H1 (cell line): Measurements from ENCODE around the gene DIPK1B. TPM values are rescaled to one million over a fixed set of nuclear protein-coding genes. Genes with fewer than 3 reads are reported as not detected.
A peak's percentile ranks its signal among the peaks of the same experiment; 100 is the strongest.

ENCODE experiments used
- CTCF ChIA-PET: fragments of 300-600 bp; sonication (Branson Sonifier 250); formaldehyde crosslinking; loops from one replicate; lab custom pipeline; 2021; ENCODE audit not compliant: partially characterized antibody; lab: Charles Lee
- POLR2A ChIA-PET: fragments of 300-600 bp; sonication (Branson Sonifier 250); formaldehyde crosslinking; loops from one replicate; lab custom pipeline; 2021; ENCODE audit warnings: inconsistent platforms; ENCODE audit not compliant: partially characterized antibody; lab: Charles Lee
- DNase-seq, 2 experiments: peaks; one replicate each; pipeline versions ENCODE4 v3.0.0 to v3.0.0-alpha.2; 2010 to 2022; ENCODE audit warnings: low spot score in 2 of 2, low read depth in 1 of 2, mixed read lengths in 1 of 2
- FAIRE-seq: peaks from 2 replicates; lab custom pipeline; 2011; peaks lifted over from hg19 to GRCh38; lab: Jason Lieb, UNC
- H2AFZ ChIP-seq: 2 replicates; pipeline ENCODE4 v1.8.1; 2012; ENCODE audit warnings: low read length, inconsistent platforms
- H2AK5ac ChIP-seq: 2 replicates; pipeline ENCODE4 v1.6.1; 2013; ENCODE audit warnings: low read depth, low read length
- H2BK120ac ChIP-seq: replicated peaks from 2 replicates; pipeline ENCODE3; 2013; ENCODE audit warnings: low read depth, low read length, inconsistent platforms
- H2BK12ac ChIP-seq: 2 replicates; pipeline ENCODE4 v1.6.1; 2013; ENCODE audit warnings: low read depth, low read length
- H2BK15ac ChIP-seq: 2 replicates; pipeline ENCODE4 v1.6.1; 2013; ENCODE audit warnings: low read length
- H2BK20ac ChIP-seq: 2 replicates; pipeline ENCODE4 v1.6.1; 2013; ENCODE audit warnings: low read length
- H2BK5ac ChIP-seq: 2 replicates; pipeline ENCODE4 v1.6.1; 2013; ENCODE audit warnings: low read depth, low read length
- H3K14ac ChIP-seq: 2 replicates; pipeline ENCODE4 v1.6.1; 2013; ENCODE audit warnings: inconsistent platforms; ENCODE audit not compliant: insufficient read length
- H3K18ac ChIP-seq: 2 replicates; pipeline ENCODE4 v1.6.1; 2013; ENCODE audit warnings: low read length; ENCODE audit errors: extremely low read depth
- H3K23ac ChIP-seq: 2 replicates; pipeline ENCODE4 v1.6.1; 2013; ENCODE audit warnings: inconsistent platforms; ENCODE audit not compliant: insufficient read length
- H3K23me2 ChIP-seq: 2 replicates; pipeline ENCODE4 v1.6.1; 2013; ENCODE audit warnings: low read depth, low read length
- H3K27ac ChIP-seq: 2 replicates; pipeline ENCODE4 v1.6.1; 2011; ENCODE audit warnings: low read depth, low read length, inconsistent platforms
- H3K27me3 ChIP-seq, 4 experiments: replicated peaks in 1 of 4; 1 replicate in 1 of 4; 2 replicates in 3 of 4; pipeline versions ENCODE4 v1.6.1 to v1.8.1; 2011 to 2013; ENCODE audit warnings: low read length in 3 of 4, mild to moderate bottlenecking in 3 of 4, inconsistent platforms in 2 of 4, mixed read lengths in 2 of 4, moderate library complexity in 1 of 4; ENCODE audit not compliant: control insufficient read depth in 3 of 4, insufficient read depth in 3 of 4; ENCODE audit errors: extremely low read depth in 1 of 4
- H3K36me3 ChIP-seq, 4 experiments: 2 replicates each; pipeline versions ENCODE4 v1.6.1 to v1.8.1; 2011 to 2013; ENCODE audit warnings: mild to moderate bottlenecking in 4 of 4, low read length in 3 of 4, moderate library complexity in 2 of 4, control low read depth in 1 of 4, inconsistent platforms in 1 of 4; ENCODE audit not compliant: insufficient read depth in 4 of 4, control insufficient read depth in 2 of 4
- H3K4ac ChIP-seq: replicated peaks from 2 replicates; pipeline ENCODE3; 2013; ENCODE audit warnings: low read length, low read depth, mixed read lengths, inconsistent platforms; ENCODE audit not compliant: insufficient read length
- H3K4me1 ChIP-seq, 4 experiments: replicated peaks in 1 of 4; 1 replicate in 1 of 4; 2 replicates in 3 of 4; pipeline versions ENCODE4 v1.6.1 to v1.8.1; 2011 to 2013; ENCODE audit warnings: low read length in 3 of 4, inconsistent platforms in 2 of 4, mixed read lengths in 1 of 4; ENCODE audit not compliant: insufficient read depth in 4 of 4, control insufficient read depth in 3 of 4
- H3K4me2 ChIP-seq, 2 experiments: 2 replicates each; pipeline versions ENCODE4 v1.6.1 to v1.8.1; 2011 to 2013; ENCODE audit warnings: low read depth in 2 of 2, low read length in 2 of 2, control low read depth in 1 of 2, inconsistent platforms in 1 of 2, mild to moderate bottlenecking in 1 of 2; ENCODE audit not compliant: insufficient read depth in 1 of 2
- H3K4me3 ChIP-seq, 4 experiments: fragments of 200-600, 300-600 bp in 1 of 4; sonication (generic), shearing (Covaris generic), sonication (Bioruptor Twin) in 1 of 4; 2 replicates each; pipeline versions ENCODE4 v1.5.1 to v1.8.1; 2011 to 2016; ENCODE audit warnings: low read length in 4 of 4, low read depth in 3 of 4, control low read depth in 2 of 4, inconsistent platforms in 2 of 4, mild to moderate bottlenecking in 2 of 4, mixed read lengths in 1 of 4, moderate library complexity in 1 of 4; ENCODE audit not compliant: insufficient read depth in 2 of 4; ENCODE audit errors: extremely low read depth in 1 of 4
- H3K56ac ChIP-seq: replicated peaks from 2 replicates; pipeline ENCODE3; 2013; ENCODE audit warnings: low read depth, mild to moderate bottlenecking, mixed read lengths, low read length, inconsistent platforms; ENCODE audit not compliant: insufficient read length
- H3K79me1 ChIP-seq: 2 replicates; pipeline ENCODE4 v1.6.1; 2013; ENCODE audit warnings: low read depth, low read length, control low read depth
- H3K79me2 ChIP-seq, 2 experiments: 2 replicates each; pipeline versions ENCODE4 v1.6.1 to v1.8.1; 2012 to 2013; ENCODE audit warnings: low read length in 2 of 2, mild to moderate bottlenecking in 2 of 2, inconsistent platforms in 1 of 2; ENCODE audit not compliant: insufficient read depth in 2 of 2, control insufficient read depth in 1 of 2
- H3K9ac ChIP-seq, 4 experiments: replicated peaks in 1 of 4; 1 replicate in 1 of 4; 2 replicates in 3 of 4; pipeline versions ENCODE4 v1.6.1 to v1.8.1; 2011 to 2013; ENCODE audit warnings: low read depth in 3 of 4, low read length in 3 of 4, control low read depth in 2 of 4, mild to moderate bottlenecking in 2 of 4, moderate library complexity in 2 of 4, inconsistent platforms in 1 of 4; ENCODE audit errors: extremely low read depth in 1 of 4
- H3K9me3 ChIP-seq, 2 experiments: 2 replicates each; pipeline versions ENCODE4 v1.6.1 to v1.8.1; 2012 to 2013; ENCODE audit warnings: mild to moderate bottlenecking in 2 of 2, moderate library complexity in 2 of 2, control low read depth in 1 of 2, inconsistent platforms in 1 of 2, low read depth in 1 of 2, low read length in 1 of 2, mixed read lengths in 1 of 2; ENCODE audit not compliant: insufficient read depth in 2 of 2
- H4K20me1 ChIP-seq, 2 experiments: replicated peaks in 1 of 2; 2 replicates each; pipeline versions ENCODE3 to v1.8.1; 2011 to 2013; ENCODE audit warnings: inconsistent platforms in 2 of 2, low read length in 2 of 2, mild to moderate bottlenecking in 1 of 2; ENCODE audit not compliant: insufficient read depth in 2 of 2, control insufficient read depth in 1 of 2
- H4K5ac ChIP-seq: 2 replicates; pipeline ENCODE4 v1.6.1; 2013; ENCODE audit warnings: low read length, low read depth, mixed read lengths, inconsistent platforms; ENCODE audit not compliant: insufficient read length
- H4K8ac ChIP-seq: 2 replicates; pipeline ENCODE4 v1.8.0; 2013; ENCODE audit warnings: mild to moderate bottlenecking, moderate library complexity, low read length, inconsistent platforms; ENCODE audit not compliant: insufficient read depth; ENCODE audit errors: extremely low read depth
- H4K91ac ChIP-seq: replicated peaks from 2 replicates; pipeline ENCODE3; 2013; ENCODE audit warnings: low read length, mixed read lengths, inconsistent platforms; ENCODE audit not compliant: insufficient read length
- BCL11A ChIP-seq, 2 experiments: IDR thresholded peaks; one replicate each; pipeline ENCODE4 v1.6.1; 2011; ENCODE audit warnings: low read depth in 2 of 2, low read length in 2 of 2, mild to moderate bottlenecking in 2 of 2
- CHD2 ChIP-seq: IDR thresholded peaks from 2 replicates; pipeline ENCODE4 v1.6.1; 2012; ENCODE audit warnings: low read length, improper control_type of control experiment
- RFX5 ChIP-seq: IDR thresholded peaks from 2 replicates; pipeline ENCODE4 v1.6.1; 2011; ENCODE audit warnings: low read depth, low read length, improper control_type of control experiment, borderline replicate concordance
- RXRA ChIP-seq: IDR thresholded peaks from 2 replicates; pipeline ENCODE4 v1.6.1; 2011; ENCODE audit warnings: low read depth, mild to moderate bottlenecking, low read length, moderate library complexity; ENCODE audit not compliant: insufficient read depth
- TCF12 ChIP-seq: IDR thresholded peaks from 2 replicates; pipeline ENCODE4 v1.6.1; 2011; ENCODE audit warnings: low read depth, mild to moderate bottlenecking, low read length
- WGBS, 2 experiments: shearing (Covaris generic) in 1 of 2; methylation state at CpG; one replicate each; pipeline versions ENCODE4 v1.1.6 to v1.1.7; 2013 to 2015; ENCODE audit warnings: low lambda C conversion rate in 2 of 2, mixed read lengths in 2 of 2, inconsistent platforms in 1 of 2, low coverage in 1 of 2, missing lambda C conversion rate in 1 of 2; ENCODE audit not compliant: insufficient replicate concordance in 2 of 2, insufficient coverage in 1 of 2, insufficient read length in 1 of 2; ENCODE audit errors: extremely low coverage in 1 of 2, missing lambda C conversion rate in 1 of 2; 5-methylcytosine and 5-hydroxymethylcytosine counted together
- polyA plus RNA-seq, 7 experiments: library from polyadenylated mRNA; depleted of rRNA in 3 of 7; stranded (reverse) in 5 of 7; unstranded in 2 of 7; fragments of >200 nt in 5 of 7; fragments of 200-250 nt in 2 of 7; gene quantifications; 1 replicate in 5 of 7; 2 replicates in 1 of 7; 4 replicates in 1 of 7; pipeline versions ENCODE4 v1.2.1 to v1.2.3, GENCODE V29; 2011 to 2013; ENCODE audit warnings: missing spikeins in 2 of 7, mixed read lengths in 2 of 7
- total RNA-seq: library from RNA; stranded (reverse); fragmentation: NEBNext Ultra II Directional; extraction: Animal tissue kit (Norgen Biotek cat#: 25700); gene quantifications from 2 replicates; pipeline ENCODE4 v1.2.1, GENCODE V29; 2021

DIPK1B gene
- total and polyA plus RNA-seq, 2 of the 8 experiments (the other 6 are each of a cell fraction or from before 2014, with no cell fraction given), result 32.3 to 64.8 TPM

DNA sequence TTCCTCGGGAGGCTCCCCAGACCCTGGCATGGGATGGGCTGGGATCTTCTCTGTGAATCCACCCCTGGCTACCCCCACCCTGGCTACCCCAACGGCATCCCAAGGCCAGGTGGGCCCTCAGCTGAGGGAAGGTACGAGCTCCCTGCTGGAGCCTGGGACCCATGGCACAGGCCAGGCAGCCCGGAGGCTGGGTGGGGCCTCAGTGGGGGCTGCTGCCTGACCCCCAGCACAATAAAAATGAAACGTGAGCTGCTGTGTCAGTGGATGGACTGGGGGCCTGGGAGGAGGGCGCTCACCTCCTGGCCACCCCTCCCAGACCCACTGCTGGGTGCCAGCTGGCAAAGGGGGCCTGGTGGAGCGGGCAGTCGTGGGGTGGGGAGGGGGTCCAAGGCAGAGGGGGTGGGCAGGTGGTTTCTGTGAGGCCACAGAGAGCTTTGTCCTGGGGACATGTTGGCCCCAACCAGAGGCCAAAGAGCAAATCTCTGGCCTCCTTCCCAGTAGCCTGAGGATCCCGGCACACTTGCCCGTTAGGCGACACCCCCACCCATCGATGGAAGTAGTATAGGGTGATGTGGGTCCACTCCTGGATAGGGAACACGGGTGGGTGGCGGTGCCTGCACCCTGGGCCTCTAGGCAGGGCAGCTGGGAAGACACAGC lies 39.8 kb upstream of the DIPK1B start:
- Histone ChIP-seq H3K27ac (no peak overlapping the region), H3K9ac (no peak overlapping the region), H3K27me3 (no peaks in the 10 kb centered on the region), H3K23me2 (no peaks in the 10 kb centered on the region), H4K8ac (peak overlapping the region; percentile 51; the same call in 1 of the 2 replicates), H3K4ac (no peak overlapping the region), H3K9me3 (no peaks in the 10 kb centered on the region), H3K36me3 (no peaks in the 10 kb centered on the region; a peak in 2 of 8 replicates), H3K79me1 (no peaks in the 10 kb centered on the region), H3K18ac (no peak overlapping the region), H2BK120ac (no peak overlapping the region), H3K23ac (no peak overlapping the region), H2AK5ac (no peak overlapping the region), H2AFZ (no peak overlapping the region), H2BK12ac (no peak overlapping the region), H3K4me2 (no peak overlapping the region), H3K4me1 (peaks cover 0 to 4% (median 0%) of the 10 kb centered on the region in 4 experiments; a peak in 1 of 7 replicates), H2BK5ac (no peak overlapping the region), H4K20me1 (peaks cover 0 to 9% of the 10 kb centered on the region in 2 experiments), H4K5ac (no peak overlapping the region), H3K56ac (no peak overlapping the region), H2BK15ac (no peak overlapping the region), H2BK20ac (no peak overlapping the region), H3K14ac (no peak overlapping the region), H3K4me3 (no peak overlapping the region), H3K79me2 (no peaks in the 10 kb centered on the region), H4K91ac (no peak overlapping the region)
- ChIA-PET CTCF (interaction anchor here (0.7 to 6.5 kb wide), 34 partner anchors 8 to 349 kb away, joined by 3 to 125 read pairs (median 6); partner anchors contain the start of genes AGPAT2, EGFL7 and LCN8), POLR2A (interaction anchor here (0.9 to 3.2 kb wide), 8 partner anchors 8 to 100 kb away, joined by 3 to 15 read pairs (median 4); partner anchors contain the start of gene EGFL7)
- DNase-seq, result no peak
- WGBS, 2 experiments, result 91% methylated on average over 11 of the region's 14 CpGs; no CpG with 5 or more reads in 1 of the 2 experiments
- no peak for TF ChIP-seq RXRA
- no peak for TF ChIP-seq CHD2
- TF ChIP-seq RFX5, result no peak
- TF ChIP-seq BCL11A (IDR thresholded peaks at IDR 0.05; ENCODE audit: low read depth in 2 of 2, low read length in 2 of 2), result no peak
- no peak for TF ChIP-seq TCF12
- no peak for FAIRE-seq
